ENCODE measurements around the gene MAP2K1.

Gene MAP2K1

GRCh38 chr15:66409565-66410108 is 22.9 kb downstream of the MAP2K1 start:
- H3F3A ChIP-seq (ENCODE audit: insufficient read depth, low read length) = no peaks in the 10 kb centered on the region
- no peaks in the 10 kb centered on the region for H3K9me2 ChIP-seq (replicated peaks; ENCODE audit: insufficient read depth, low read length)
- TF ChIP-seq CTCF (IDR thresholded peaks at IDR 0.05; ENCODE audit: low read length) = no peak
- TF ChIP-seq EZH2 (optimal IDR thresholded peaks at IDR 0.05; ENCODE audit: low read depth, low read length) = no peak
- TF ChIP-seq EZH2phosphoT487 (IDR thresholded peaks at IDR 0.05; ENCODE audit: low read length) = no peak
- no peak overlapping the region for H3K4me3 ChIP-seq (ENCODE audit: low read length)
- H3K4me1 ChIP-seq (ENCODE audit: low read length) = peaks cover 25% of the 10 kb centered on the region
- H4K20me1 ChIP-seq (ENCODE audit: insufficient read depth, low read length) = 0 out of 2 replicates have a peak, but pooled peaks cover 9% of the 10 kb centered on the region
- H3K9me3 ChIP-seq (replicated peaks; ENCODE audit: insufficient read depth, low read length) = no peaks in the 10 kb centered on the region
- DNase-seq = no peak
- H3K36me3 ChIP-seq (replicated peaks; ENCODE audit: insufficient read depth, low read length) = no peaks in the 10 kb centered on the region
- no peak overlapping the region for H3K27ac ChIP-seq (ENCODE audit: low read length)
- no peak overlapping the region for H3K4me2 ChIP-seq (ENCODE audit: low read depth, low read length)
- H3K9ac ChIP-seq (ENCODE audit: low read length) = no peak overlapping the region
- no peak overlapping the region for H2AFZ ChIP-seq (ENCODE audit: low read length)
- peaks cover 98% of the 10 kb centered on the region for H3K79me2 ChIP-seq (ENCODE audit: low read length)
- H3K27me3 ChIP-seq (replicated peaks; ENCODE audit: insufficient read depth, low read length) = no peaks in the 10 kb centered on the region

- no peaks in the 10 kb centered on the region for H3K9me2 ChIP-seq (replicated peaks; ENCODE audit: insufficient read depth, low read length)
- no peak overlapping the region for H3K4me3 ChIP-seq (ENCODE audit: low read length)
- H2AFZ ChIP-seq (ENCODE audit: low read length) = no peak overlapping the region
- H3K36me3 ChIP-seq (replicated peaks; ENCODE audit: insufficient read depth, low read length) = no peaks in the 10 kb centered on the region
- no peaks in the 10 kb centered on the region for H3K9me3 ChIP-seq (replicated peaks; ENCODE audit: insufficient read depth, low read length)
- peaks cover 25% of the 10 kb centered on the region for H3K4me1 ChIP-seq (ENCODE audit: low read length)
- peak overlapping the region; percentile 6; the same call in 1 of the 2 replicates for H3K4me2 ChIP-seq (ENCODE audit: low read depth, low read length)
- H3K27ac ChIP-seq (ENCODE audit: low read length) = no peak overlapping the region
- DNase-seq = no peak
- peaks cover 98% of the 10 kb centered on the region for H3K79me2 ChIP-seq (ENCODE audit: low read length)
- no peaks in the 10 kb centered on the region for H3K27me3 ChIP-seq (replicated peaks; ENCODE audit: insufficient read depth, low read length)
- H3F3A ChIP-seq (ENCODE audit: insufficient read depth, low read length) = no peaks in the 10 kb centered on the region
- 0 out of 2 replicates have a peak, but pooled peaks cover 3% of the 10 kb centered on the region for H4K20me1 ChIP-seq (ENCODE audit: insufficient read depth, low read length)
- TF ChIP-seq EZH2 (optimal IDR thresholded peaks at IDR 0.05; ENCODE audit: low read depth, low read length) = no peak
- TF ChIP-seq EZH2phosphoT487 (IDR thresholded peaks at IDR 0.05; ENCODE audit: low read length) = no peak
- no peak for TF ChIP-seq CTCF (IDR thresholded peaks at IDR 0.05; ENCODE audit: low read length)
- H3K9ac ChIP-seq (ENCODE audit: low read length) = no peak overlapping the region
These were observed 24.5 kb downstream of the MAP2K1 start for GRCh38 chr15:66411190-66411589.

- Histone ChIP-seq H4K20me1 (ENCODE audit: insufficient read depth, low read length) (0 out of 2 replicates have a peak, but pooled peaks cover 6% of the 10 kb centered on the region), H2AFZ (ENCODE audit: low read length) (no peak overlapping the region), H3F3A (ENCODE audit: insufficient read depth, low read length) (no peaks in the 10 kb centered on the region), H3K9me3 (replicated peaks; ENCODE audit: insufficient read depth, low read length) (no peaks in the 10 kb centered on the region), H3K4me3 (ENCODE audit: low read length) (no peak overlapping the region), H3K36me3 (replicated peaks; ENCODE audit: insufficient read depth, low read length) (no peaks in the 10 kb centered on the region), H3K9me2 (replicated peaks; ENCODE audit: insufficient read depth, low read length) (no peaks in the 10 kb centered on the region), H3K27ac (ENCODE audit: low read length) (no peak overlapping the region), H3K4me1 (ENCODE audit: low read length) (peaks cover 25% of the 10 kb centered on the region), H3K9ac (ENCODE audit: low read length) (no peak overlapping the region), H3K79me2 (ENCODE audit: low read length) (peaks cover 98% of the 10 kb centered on the region), H3K27me3 (replicated peaks; ENCODE audit: insufficient read depth, low read length) (no peaks in the 10 kb centered on the region), H3K4me2 (ENCODE audit: low read depth, low read length) (no peak overlapping the region)
- TF ChIP-seq EZH2 (optimal IDR thresholded peaks at IDR 0.05; ENCODE audit: low read depth, low read length) = no peak
- TF ChIP-seq CTCF (IDR thresholded peaks at IDR 0.05; ENCODE audit: low read length) = no peak
- TF ChIP-seq EZH2phosphoT487 (IDR thresholded peaks at IDR 0.05; ENCODE audit: low read length) = no peak
- no peak for DNase-seq
These were observed 25.5 kb downstream of the MAP2K1 start for GRCh38 chr15:66412220-66412619.
